Nephron (organoid): Measurements from ENCODE around the gene MRM2.
A peak's percentile ranks its signal among the peaks of the same experiment; 100 is the strongest.

Experiments
- H3K27ac Mint-ChIP-seq, 3 experiments: 2 replicates each; pipeline ENCODE4 v1.8.0; 2020; ENCODE audit warnings: mixed read lengths in 3 of 3, mild to moderate bottlenecking in 2 of 3, moderate library complexity in 1 of 3
- H3K27me3 Mint-ChIP-seq: 2 replicates; pipeline ENCODE4 v1.8.0; 2021; ENCODE audit warnings: low read depth, mild to moderate bottlenecking, moderate library complexity, mixed read lengths
- H3K36me3 Mint-ChIP-seq: 2 replicates; pipeline ENCODE4 v1.8.0; 2020; ENCODE audit warnings: low read depth, mixed read lengths
- H3K4me1 Mint-ChIP-seq: 2 replicates; pipeline ENCODE4 v1.8.0; 2020; ENCODE audit warnings: mixed read lengths
- H3K4me3 Mint-ChIP-seq, 3 experiments: 2 replicates each; pipeline ENCODE4 v1.8.0; 2020; ENCODE audit warnings: mild to moderate bottlenecking in 3 of 3, mixed read lengths in 3 of 3, moderate library complexity in 2 of 3
- H3K9me3 Mint-ChIP-seq: 2 replicates; pipeline ENCODE4 v1.8.0; 2020; ENCODE audit warnings: mixed read lengths
- TF ChIP-seq, protein P1 (sequence below), 3 experiments: fragments of 200-600 bp; sonication (generic); IDR thresholded peaks; one replicate each; pipeline ENCODE4 v1.5.0; 2021; ENCODE audit warnings: antibody characterized with exemption in 3 of 3; ENCODE audit not compliant: unreplicated experiment in 3 of 3

Gene MRM2

DNA sequence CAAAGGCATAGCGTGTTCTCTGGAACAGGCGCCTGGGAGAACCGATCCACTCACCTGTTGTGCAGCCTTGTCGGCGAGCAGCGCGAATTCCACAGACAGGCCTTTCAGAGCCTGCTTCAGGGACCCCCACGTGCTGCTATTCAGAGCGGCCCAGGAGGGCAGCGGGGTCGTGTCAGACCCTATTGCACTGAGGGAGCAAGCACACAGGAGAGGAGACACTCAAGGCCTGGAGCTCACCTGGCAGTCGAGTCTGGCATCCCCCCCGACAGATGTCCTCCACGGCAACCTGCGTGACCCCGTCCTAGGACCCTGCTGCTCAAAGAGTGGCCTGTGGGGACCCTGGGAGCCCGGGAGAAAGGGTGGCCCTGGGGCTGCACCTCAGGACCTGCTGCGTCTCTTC, 21.2 kb upstream of the MRM2 start:
- Mint-ChIP-seq H3K4me1 (peaks cover 9% of the 10 kb centered on the region), H3K27me3 (peaks cover 3% of the 10 kb centered on the region), H3K36me3 (peaks cover 32% of the 10 kb centered on the region), H3K9me3 (no peaks in the 10 kb centered on the region), H3K27ac (peak overlapping the region in 1 of 3 experiments; percentile 81), H3K4me3 (no peak overlapping the region)
- TF ChIP-seq, protein P1, sequence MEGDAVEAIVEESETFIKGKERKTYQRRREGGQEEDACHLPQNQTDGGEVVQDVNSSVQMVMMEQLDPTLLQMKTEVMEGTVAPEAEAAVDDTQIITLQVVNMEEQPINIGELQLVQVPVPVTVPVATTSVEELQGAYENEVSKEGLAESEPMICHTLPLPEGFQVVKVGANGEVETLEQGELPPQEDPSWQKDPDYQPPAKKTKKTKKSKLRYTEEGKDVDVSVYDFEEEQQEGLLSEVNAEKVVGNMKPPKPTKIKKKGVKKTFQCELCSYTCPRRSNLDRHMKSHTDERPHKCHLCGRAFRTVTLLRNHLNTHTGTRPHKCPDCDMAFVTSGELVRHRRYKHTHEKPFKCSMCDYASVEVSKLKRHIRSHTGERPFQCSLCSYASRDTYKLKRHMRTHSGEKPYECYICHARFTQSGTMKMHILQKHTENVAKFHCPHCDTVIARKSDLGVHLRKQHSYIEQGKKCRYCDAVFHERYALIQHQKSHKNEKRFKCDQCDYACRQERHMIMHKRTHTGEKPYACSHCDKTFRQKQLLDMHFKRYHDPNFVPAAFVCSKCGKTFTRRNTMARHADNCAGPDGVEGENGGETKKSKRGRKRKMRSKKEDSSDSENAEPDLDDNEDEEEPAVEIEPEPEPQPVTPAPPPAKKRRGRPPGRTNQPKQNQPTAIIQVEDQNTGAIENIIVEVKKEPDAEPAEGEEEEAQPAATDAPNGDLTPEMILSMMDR (IDR thresholded peaks at IDR 0.05; ENCODE audit: unreplicated experiment in 3 of 3), result no peak

DNA sequence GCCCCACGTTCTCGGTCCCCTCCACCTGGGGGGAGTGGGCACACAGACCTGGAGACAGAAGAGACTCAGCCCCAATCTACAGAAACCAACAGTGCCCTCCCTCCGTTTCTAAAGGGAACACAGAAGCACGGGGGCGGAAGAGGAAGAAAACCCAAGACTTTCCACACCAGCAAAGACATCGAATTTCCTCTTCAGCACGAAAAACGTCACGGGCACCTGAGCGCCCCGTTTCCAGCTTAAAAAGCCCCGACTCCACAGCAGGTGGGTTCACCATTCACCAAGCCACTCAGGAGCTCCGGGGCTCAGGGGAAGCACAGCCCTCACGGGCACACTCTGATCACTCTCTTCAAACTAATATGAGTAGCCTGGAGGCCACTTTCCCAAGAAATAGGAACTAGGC, 19.6 kb upstream of the MRM2 start:
- peaks cover 3% of the 10 kb centered on the region for H3K27me3 Mint-ChIP-seq
- TF ChIP-seq, protein P1 (IDR thresholded peaks at IDR 0.05; ENCODE audit: unreplicated experiment in 3 of 3), result no peak
- peaks cover 9% of the 10 kb centered on the region for H3K4me1 Mint-ChIP-seq
- H3K36me3 Mint-ChIP-seq, result peaks cover 31% of the 10 kb centered on the region
- no peak overlapping the region for H3K4me3 Mint-ChIP-seq
- H3K9me3 Mint-ChIP-seq, result no peaks in the 10 kb centered on the region
- H3K27ac Mint-ChIP-seq, result no peak overlapping the region

DNA sequence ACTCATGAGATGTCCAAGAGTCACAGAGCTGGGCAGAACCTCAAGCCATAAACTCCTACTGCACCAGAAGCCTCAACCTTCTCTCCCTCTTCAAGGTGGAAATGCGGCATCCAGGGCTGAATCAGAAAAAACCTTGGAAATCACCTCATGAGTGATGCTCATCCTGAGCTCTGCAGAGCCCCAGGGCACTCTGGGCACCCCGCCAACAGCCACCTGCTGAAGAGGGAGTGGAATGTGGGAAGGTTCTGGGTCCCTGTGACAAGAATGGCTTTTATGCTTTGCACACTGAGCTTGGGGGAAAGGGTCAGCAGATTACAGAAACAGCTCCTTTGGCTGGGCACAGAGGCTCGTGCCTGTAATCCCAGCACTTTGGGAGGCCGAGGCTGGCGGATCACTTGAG, 18.8 kb upstream of the MRM2 start:
- Mint-ChIP-seq H3K9me3 (no peaks in the 10 kb centered on the region), H3K27ac (peak overlapping the region in 1 of 3 experiments; percentile 45), H3K27me3 (peaks cover 3% of the 10 kb centered on the region), H3K4me3 (no peak overlapping the region), H3K36me3 (peaks cover 31% of the 10 kb centered on the region), H3K4me1 (peaks cover 9% of the 10 kb centered on the region)
- TF ChIP-seq, protein P1 (IDR thresholded peaks at IDR 0.05; ENCODE audit: unreplicated experiment in 3 of 3), result no peak

DNA sequence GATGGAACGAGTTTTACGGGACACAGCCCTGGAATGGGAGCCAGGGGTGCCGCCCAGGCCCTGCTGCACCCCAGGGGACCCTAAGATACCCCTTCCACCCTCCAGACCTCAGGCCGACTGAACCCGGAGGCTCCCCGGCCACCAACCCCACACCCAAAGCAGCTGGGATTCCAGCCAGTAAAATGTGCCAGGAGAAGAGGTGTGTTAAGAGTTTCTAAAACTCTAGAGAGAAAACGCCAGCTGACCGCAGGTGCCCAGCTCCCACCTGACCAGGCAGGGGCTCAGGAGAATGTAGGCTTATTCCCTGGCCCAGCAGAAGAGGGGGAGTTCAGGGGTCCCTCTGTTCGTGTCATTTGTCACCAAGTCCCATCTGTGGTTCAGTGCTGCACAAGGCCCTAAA, 17.5 kb upstream of the MRM2 start:
- H3K9me3 Mint-ChIP-seq, result no peaks in the 10 kb centered on the region
- H3K4me3 Mint-ChIP-seq, result no peak overlapping the region
- peaks cover 27% of the 10 kb centered on the region for H3K36me3 Mint-ChIP-seq
- peaks cover 9% of the 10 kb centered on the region for H3K4me1 Mint-ChIP-seq
- TF ChIP-seq, protein P1 (IDR thresholded peaks at IDR 0.05; ENCODE audit: unreplicated experiment in 3 of 3), result no peak
- peaks cover 3% of the 10 kb centered on the region for H3K27me3 Mint-ChIP-seq
- no peak overlapping the region for H3K27ac Mint-ChIP-seq

DNA sequence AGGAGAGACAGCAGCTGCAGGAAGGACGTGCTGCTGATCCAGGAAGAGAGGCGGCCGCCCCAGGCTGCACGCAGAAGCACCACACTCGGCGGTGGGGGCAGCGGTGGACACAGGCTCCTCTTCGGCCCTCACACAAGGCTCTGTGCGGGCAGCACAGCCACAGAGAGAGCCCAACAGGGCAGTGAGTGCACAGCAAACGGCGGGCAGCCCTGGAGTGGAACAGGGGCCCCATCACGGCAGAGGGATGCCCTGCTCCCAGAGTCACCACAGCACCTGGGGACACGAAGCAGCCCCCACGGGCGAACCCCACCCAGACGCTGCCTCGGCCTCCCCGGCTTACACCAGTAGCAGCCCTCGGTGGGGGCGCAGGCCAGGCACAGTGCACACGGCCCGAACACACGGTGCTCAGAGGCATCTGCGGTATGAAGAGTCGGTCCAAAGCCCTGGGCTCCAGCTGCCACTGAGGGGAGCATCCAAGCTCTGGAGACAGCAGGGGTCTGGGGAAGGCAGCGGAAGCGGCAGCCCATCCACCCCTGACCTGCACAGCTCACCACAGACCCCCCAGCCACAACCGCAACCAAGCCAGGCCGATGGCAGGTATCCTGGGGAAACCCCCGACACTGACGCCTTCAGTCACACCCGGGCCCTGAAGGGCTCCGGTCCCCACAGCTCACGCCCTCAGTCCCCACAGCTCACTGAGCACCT, 16.8 kb upstream of the MRM2 start:
- Mint-ChIP-seq H3K4me1 (peaks cover 4% of the 10 kb centered on the region), H3K27ac (no peak overlapping the region), H3K9me3 (no peaks in the 10 kb centered on the region), H3K27me3 (peaks cover 3% of the 10 kb centered on the region), H3K36me3 (peaks cover 21% of the 10 kb centered on the region), H3K4me3 (no peak overlapping the region)
- TF ChIP-seq, protein P1 (IDR thresholded peaks at IDR 0.05; ENCODE audit: unreplicated experiment in 3 of 3), result no peak

DNA sequence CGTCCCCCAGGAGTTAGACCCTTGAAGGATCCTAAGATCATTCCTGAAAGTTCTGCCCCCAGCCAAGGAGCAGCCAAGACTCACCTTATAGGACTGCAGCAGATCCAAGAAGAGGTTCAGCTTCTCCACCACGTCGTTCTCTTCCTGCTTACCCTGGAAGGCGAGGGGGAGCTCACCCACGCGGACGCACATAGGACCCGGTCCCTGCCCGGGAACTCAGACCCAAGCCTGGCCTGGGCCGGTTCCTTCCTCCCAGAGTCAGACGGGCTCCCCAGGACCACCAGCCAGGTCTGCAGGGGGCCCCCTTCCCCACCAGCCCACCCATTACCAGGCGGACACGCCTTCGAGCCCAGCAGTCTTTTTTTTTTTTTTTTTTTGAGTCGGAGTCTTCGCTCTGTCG, 15.6 kb upstream of the MRM2 start:
- no peak overlapping the region for H3K4me3 Mint-ChIP-seq
- H3K4me1 Mint-ChIP-seq, result peaks cover 4% of the 10 kb centered on the region
- no peak overlapping the region for H3K27ac Mint-ChIP-seq
- H3K9me3 Mint-ChIP-seq, result no peaks in the 10 kb centered on the region
- TF ChIP-seq, protein P1 (IDR thresholded peaks at IDR 0.05; ENCODE audit: unreplicated experiment in 3 of 3), result no peak
- peaks cover 3% of the 10 kb centered on the region for H3K27me3 Mint-ChIP-seq
- peaks cover 21% of the 10 kb centered on the region for H3K36me3 Mint-ChIP-seq
